ENCODE measurements around the gene KLK8.

- TF ChIP-seq POLR2A (IDR thresholded peaks at IDR 0.05) (no peak), CTCF (IDR thresholded peaks at IDR 0.05) (no peak), POLR2AphosphoS5 (IDR thresholded peaks at IDR 0.05) (no peak)
These were observed 6.1 kb upstream of the KLK8 start for GRCh38 chr19:51007488-51007887.

Data from upper lobe of left lung (tissue), 4 donors.